GM18498 (cell line): Measurements from ENCODE around the gene SLC34A2.
"Not testable (repeated sequence)": the region's sequence is repeated elsewhere in the genome, so short reads cannot be mapped to it uniquely, and the experiment has no call there.

ENCODE experiments used
- ATAC-seq: cut with Tn5 transposase; IDR thresholded peaks from one replicate; pipeline ENCODE4 v1.9.1; 2021; ENCODE audit warnings: mild to moderate bottlenecking, moderate library complexity; ENCODE audit not compliant: unreplicated experiment

The SLC34A2 gene, protein sequence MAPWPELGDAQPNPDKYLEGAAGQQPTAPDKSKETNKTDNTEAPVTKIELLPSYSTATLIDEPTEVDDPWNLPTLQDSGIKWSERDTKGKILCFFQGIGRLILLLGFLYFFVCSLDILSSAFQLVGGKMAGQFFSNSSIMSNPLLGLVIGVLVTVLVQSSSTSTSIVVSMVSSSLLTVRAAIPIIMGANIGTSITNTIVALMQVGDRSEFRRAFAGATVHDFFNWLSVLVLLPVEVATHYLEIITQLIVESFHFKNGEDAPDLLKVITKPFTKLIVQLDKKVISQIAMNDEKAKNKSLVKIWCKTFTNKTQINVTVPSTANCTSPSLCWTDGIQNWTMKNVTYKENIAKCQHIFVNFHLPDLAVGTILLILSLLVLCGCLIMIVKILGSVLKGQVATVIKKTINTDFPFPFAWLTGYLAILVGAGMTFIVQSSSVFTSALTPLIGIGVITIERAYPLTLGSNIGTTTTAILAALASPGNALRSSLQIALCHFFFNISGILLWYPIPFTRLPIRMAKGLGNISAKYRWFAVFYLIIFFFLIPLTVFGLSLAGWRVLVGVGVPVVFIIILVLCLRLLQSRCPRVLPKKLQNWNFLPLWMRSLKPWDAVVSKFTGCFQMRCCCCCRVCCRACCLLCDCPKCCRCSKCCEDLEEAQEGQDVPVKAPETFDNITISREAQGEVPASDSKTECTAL

DNA sequence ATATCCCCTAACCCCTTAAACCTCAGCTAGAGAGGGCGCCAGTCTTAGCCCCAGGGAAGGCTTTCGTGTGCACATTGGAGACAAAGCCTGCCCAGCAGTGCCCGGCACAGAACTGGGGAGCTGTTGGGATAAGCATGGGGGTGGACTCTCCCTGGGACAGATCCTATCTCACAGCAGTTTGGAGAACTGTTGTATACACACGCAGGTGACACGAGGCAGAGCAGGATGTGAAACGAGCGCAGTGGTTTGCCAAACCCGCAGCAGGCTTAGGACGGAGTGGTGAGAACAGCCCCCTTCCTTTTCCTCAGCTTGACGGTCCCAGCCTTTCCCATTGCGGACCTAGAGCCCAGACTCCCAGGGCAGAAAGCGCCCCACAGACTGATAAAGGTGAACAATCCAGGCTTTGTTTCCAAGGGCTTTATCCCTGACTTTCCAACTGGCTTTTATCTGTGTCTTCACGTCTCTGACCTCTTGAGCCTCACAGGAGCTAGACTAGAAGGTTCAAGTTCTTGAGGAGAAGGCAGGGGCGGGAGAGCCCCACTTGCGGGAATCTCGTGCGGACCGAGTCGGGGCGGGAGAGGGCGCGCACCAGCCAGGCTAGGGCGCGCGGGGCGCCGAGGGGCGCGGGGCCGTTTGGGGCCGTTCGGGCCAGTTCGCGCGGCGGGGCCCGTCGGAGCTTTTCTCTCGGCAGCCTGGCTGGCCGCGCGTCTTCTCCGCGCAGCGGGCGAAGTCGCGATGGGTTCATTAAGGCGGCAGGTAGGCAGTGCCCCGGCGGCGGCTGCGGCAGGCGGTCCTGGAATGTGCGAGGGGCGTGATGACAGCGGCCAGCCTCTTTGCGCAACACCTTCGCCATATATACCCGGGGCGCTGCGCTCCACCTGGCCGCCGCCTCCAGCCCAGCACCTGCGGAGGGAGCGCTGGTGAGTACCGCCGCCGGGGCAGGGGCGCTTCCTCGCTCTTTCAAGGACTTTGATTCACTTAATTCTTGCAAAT lies at the start of gene SLC34A2:
TSS of gene SLC34A2 (plus strand) at position 881 of the 993 bp plus-strand sequence. CDS start 6,650 bp downstream, outside the sequence.
- no peak for ATAC-seq

- no peak for ATAC-seq
These were observed 47.0 kb upstream of the SLC34A2 start for GRCh38 chr4:25608644-25609043.

GRCh38 chr4:25609976-25610375 lies 45.7 kb upstream of the SLC34A2 start:
- no peak for ATAC-seq

- not testable (repeated sequence) for ATAC-seq
These were observed 42.0 kb upstream of the SLC34A2 start for GRCh38 chr4:25613613-25614012.

GRCh38 chr4:25614807-25615206 lies 40.8 kb upstream of the SLC34A2 start:
- no peak for ATAC-seq

DNA sequence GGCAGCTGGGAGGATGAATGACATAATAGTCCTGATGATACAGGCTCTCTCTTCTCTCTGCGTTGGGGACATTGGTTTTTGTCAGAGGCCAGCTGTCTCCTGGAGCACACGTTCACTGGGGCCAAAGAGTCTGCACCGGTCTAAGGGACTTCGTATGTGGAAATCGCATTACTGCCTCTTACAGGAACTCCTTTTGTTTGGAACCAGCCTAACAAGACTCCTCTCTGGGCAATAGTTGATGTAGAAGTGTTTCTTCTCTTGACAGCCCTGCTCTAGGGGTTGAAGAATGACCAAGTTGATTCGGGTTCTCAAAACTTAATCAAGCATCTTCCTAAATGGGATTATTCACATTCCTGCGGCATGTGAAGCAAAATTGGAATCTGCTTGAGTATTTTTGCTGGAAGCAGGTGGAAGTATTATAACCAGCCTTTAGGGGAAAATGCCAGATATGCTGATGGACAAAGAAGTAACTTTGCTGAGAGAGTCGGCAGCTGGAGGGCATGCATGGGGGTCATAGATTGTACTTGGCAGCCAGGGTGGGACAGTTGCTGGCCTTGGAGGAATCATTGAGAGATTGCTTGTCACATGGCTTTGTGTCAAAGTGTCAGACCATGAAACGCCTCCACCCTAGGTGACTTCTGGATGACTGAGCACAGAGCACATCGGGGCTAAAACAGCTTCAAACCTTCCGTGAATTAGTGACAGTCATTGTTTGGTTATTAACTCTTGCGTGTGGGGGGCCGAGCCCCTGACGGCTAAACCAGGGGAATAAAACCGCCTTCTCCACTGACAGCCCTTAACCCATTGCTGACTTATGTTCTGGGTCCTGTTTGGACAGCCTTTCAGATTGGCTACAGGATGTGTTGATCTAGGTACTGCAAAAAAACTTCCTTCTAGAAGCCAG lies 34.4 kb upstream of the SLC34A2 start:
- peak; percentile 54 for ATAC-seq

GRCh38 chr4:25624616-25625015 lies 31.0 kb upstream of the SLC34A2 start:
- no peak for ATAC-seq

DNA sequence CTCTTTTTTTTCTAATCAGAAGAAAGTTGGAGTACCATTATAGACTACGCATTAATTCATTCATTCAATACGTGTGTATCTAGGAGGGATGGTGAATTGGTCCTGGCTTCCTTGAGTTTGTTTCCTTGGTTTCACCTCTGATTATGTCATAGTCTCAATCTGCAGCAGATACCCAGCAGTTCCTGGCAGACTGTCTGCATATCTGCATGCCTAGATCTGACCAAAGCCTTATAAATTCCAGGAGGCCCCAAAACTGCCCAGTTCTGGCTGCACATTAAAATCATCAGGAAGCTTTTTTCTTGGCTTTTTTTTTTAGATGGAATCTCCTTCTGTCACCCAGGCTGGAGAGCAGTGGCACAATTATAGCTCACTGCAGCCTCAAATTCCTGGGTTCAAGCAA lies 27.2 kb upstream of the SLC34A2 start:
- no peak for ATAC-seq

DNA sequence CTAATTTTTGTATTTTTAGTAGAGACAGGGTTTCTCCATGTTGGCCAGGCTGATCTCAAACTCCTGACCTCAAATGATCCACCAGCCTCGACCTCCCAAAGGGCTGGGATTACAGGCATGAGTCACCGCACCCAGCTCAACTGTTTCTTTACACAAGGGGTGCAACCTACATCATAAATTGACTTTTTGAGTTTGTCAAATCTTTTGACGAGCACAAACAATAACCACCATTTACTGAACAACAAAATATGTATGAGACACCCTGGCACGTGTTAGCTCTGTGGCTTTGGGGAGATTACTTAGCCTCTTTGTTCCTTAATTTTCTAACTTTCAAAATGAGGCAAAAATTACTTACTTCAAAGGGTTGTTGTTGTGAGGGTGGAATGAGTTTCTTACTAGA lies 23.5 kb upstream of the SLC34A2 start:
- ATAC-seq = no peak

DNA sequence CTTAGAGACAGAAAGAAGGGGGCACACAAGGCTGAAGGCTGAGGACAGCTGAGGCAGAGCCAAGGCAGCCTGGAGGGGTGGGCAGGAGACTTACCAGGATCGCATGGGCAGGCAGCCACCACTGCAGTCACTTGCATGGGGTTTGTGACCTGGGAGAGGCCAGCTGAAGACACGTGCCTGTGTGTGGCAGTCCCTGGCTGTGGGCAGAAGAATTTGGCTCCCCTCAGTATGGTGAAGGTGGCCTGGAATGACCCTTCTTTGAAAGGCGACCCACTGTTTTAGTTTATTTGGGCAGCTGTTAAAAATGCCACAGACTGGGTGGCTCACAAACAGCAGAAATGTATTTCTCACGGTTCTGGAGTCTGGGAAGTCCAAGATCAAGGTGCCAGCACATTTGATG lies 22.1 kb upstream of the SLC34A2 start:
- no peak for ATAC-seq

DNA sequence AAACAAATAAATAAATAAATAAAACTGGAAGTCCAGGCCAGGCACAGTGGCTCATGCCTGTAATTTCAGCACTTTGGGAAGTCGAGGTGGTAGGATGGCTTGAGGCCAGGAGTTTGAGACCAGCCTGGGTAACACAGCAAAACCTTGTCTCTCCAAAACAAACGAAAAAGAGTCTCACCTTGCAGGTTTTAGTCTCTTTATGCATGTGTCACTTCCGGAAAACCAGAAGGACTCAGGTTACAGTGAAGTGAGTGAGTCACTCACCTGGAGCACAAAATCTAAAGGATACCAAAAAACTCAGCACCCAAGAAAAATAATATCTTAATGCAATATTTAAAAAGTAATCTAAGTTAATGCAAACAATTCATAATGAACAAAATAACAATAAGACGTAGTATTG lies 20.1 kb upstream of the SLC34A2 start:
- ATAC-seq = no peak

DNA sequence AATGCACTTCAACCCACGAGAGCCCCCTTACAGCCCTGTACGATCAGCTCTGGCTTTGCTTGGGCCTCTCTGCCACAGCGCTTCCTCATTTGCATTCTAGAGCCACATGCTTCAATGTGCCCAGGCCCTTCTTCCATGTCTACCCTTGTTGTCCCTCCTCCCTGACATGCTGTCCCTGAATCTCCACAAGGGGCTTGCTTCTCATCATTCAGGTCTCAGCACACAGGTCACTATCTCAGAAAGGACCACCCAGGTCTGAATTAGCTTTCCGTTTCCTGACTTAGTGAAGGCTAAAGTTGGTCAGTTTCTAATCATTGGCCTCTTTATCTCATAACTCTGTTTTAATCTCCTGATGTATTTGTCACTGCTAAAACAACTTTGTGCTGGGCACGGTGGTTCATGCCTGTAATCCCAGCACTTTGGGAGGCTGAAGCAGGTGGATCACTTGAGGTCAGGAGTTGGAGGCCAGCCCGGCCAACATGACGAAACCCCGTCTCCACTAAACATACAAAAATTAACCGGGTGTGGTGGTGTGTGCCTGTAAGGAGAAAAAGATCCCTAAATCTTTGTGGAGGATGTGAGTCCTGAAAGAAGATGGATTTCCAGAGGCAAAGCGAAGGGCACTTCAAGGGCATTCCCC lies 17.9 kb upstream of the SLC34A2 start:
- ATAC-seq = no peak

- no peak for ATAC-seq
These were observed 17.4 kb upstream of the SLC34A2 start for GRCh38 chr4:25638221-25638601.

DNA sequence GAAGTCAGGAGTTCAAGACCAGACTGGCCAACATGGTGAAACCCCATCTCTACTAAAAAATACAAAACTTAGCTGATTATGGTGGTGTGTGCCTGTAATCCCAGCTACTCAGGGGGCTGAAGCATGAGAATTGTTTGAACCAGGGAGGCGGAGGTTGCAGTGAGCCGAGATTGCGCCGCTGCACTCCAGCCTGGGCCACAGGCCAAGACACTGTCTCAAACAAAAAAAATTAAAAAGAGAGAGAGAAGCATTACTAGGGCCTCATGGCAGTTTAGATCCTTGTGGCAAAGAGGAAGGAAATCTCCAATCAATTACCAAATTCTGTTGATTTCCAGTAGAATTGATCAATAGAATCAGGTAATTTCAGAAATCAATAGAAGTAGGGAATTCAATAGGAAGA lies 16.8 kb upstream of the SLC34A2 start:
- ATAC-seq = no peak

DNA sequence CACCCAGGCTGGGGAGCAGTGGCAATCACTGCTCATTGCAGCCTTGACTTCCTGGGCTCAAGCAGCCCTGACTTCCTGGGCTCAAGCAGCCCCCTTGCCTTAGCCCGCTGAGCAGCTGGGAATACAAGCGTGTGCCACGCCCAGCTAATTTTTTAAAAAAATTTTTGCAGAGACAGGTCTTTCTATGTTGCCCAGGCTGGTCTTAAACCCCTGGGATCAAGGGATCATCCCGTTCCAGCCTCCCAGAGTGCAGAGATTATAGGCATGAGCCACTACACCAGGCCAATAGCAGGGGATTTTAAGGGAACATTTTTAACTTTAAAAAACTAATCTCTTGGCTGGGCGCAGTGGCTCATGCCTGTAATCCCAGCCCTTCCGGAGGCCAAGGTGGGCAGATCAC lies 5.3 kb upstream of the SLC34A2 start:
- ATAC-seq = no peak

GRCh38 chr4:25651682-25652081 lies 4.0 kb upstream of the SLC34A2 start:
- no peak for ATAC-seq

DNA sequence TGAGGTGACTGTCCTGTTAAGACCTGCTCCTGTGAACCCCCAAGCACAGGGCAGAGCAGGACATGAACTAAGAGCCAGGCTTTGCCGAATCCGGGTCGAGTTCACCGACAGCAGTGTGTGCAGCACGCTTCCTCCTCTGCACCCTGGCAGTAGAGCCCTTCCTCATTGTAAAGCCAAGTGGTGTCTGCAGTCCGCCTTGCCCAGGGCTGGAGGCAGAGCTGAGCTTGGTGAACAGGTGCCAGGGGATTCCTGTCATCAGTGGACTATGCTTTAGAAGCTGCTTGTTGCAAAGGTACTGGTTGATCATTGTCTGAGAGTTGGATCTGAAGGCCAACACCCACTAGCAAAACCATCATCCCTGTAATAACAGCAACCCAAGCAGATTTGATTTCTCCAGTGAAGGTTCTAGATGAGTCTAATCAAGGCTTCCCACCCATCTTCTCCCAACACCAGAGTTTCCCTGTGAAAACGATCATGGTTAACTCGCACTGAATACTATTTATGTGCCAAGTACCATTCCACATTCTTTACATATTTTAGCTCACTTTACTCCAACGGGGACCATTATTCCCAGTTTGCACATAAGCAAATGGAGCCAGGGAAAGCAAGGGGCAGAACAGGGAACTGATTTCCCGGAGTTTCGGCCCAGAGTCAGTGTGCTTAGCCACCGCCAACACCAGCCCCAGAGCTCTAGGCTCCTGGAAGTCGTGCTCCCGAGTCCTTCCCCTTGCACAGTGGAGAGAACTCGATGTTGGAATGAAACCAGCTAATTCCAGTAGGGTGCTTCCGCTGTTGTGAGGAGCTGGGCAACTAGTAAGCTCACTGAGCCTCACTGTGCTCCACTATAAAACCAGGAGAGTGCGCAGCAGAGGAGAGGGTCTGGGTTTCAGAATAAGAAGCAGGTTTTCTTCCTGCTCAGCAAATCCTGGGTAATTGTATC lies 1.4 kb upstream of the SLC34A2 start:
- ATAC-seq = no peak

DNA sequence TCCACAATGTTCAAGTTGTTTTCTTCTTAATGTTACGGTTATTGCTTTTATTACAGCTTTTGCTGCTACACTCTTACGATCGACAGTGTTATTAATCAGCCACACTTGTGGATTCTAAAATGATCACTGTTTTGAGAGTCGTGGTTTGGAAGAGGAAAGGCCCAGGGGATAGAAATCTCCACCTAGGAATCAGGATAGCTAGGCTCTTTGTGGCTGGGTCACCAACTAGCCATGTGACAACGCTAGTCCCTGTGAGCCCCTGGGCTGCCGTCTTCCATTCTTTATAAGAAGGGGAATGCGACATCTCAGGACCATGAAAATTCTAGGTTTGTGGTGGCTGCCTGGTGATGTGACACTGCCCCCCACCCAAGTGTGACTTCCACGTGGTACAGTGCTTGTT lies 380 bp downstream of the SLC34A2 start:
- no peak for ATAC-seq

GRCh38 chr4:25658357-25658771 lies 2.7 kb downstream of the SLC34A2 start:
- ATAC-seq = no peak
